Tibial nerve (tissue), 4 donors: ENCODE measurements around the gene MPZL2. TPM values are rescaled to one million over a fixed set of nuclear protein-coding genes. Genes with fewer than 3 reads are reported as not detected.

Experiments used
- DNase-seq, 2 donors: peaks; one replicate each; pipeline ENCODE4 v3.0.0-alpha.2; 2019; ENCODE audit warnings: low spot score in 2 of 2
- H3K27ac ChIP-seq, 4 donors: fragments of 200-600 bp; sonication (generic) in 3 of 4; one replicate each; pipeline ENCODE4 v1.5.1; 2017 to 2019; ENCODE audit warnings: mild to moderate bottlenecking in 1 of 4
- H3K27me3 ChIP-seq, 2 donors: fragments of 200-600 bp; sonication (generic) in 1 of 2; one replicate each; pipeline versions ENCODE4 v1.5.1 to v1.6.0; 2017 to 2019
- H3K36me3 ChIP-seq, 3 donors: fragments of 200-600 bp; sonication (generic); one replicate each; pipeline ENCODE4 v1.5.1; 2018 to 2019
- H3K4me1 ChIP-seq, 4 donors: fragments of 200-600 bp; sonication (generic) in 3 of 4; one replicate each; pipeline ENCODE4 v1.5.1; 2017 to 2019
- H3K4me3 ChIP-seq, 4 donors: fragments of 200-600 bp; sonication (generic) in 3 of 4; one replicate each; pipeline ENCODE4 v1.5.1; 2017 to 2019; ENCODE audit warnings: mild to moderate bottlenecking in 1 of 4, moderate library complexity in 1 of 4
- H3K9me3 ChIP-seq, 4 donors: fragments of 200-600 bp; sonication (generic) in 3 of 4; one replicate each; pipeline ENCODE4 v1.5.1; 2017 to 2019
- EP300 ChIP-seq, 2 donors: sonication (generic); formaldehyde crosslinking; IDR thresholded peaks; one replicate each; pipeline ENCODE4 v1.6.1; 2017; ENCODE audit warnings: antibody characterized with exemption in 2 of 2, mild to moderate bottlenecking in 1 of 2
- POLR2A ChIP-seq, 2 donors: fragments of 450-650 bp; IDR thresholded peaks; one replicate each; pipeline ENCODE4 v1.6.1; 2017; ENCODE audit warnings: antibody characterized with exemption in 2 of 2, mild to moderate bottlenecking in 2 of 2, moderate library complexity in 2 of 2
- WGBS, 2 donors: methylation state at CpG; one replicate each; pipeline ENCODE4 v1.1.5; 2018; 5-methylcytosine and 5-hydroxymethylcytosine counted together
- total RNA-seq, 4 donors: library from RNA; depleted of rRNA; stranded (reverse); fragments of >200 nt; gene quantifications; one replicate each; pipeline ENCODE4 v1.1.0, GENCODE V29; 2016
- TF ChIP-seq, protein P1 (sequence below), 5 experiments: fragments of 200-600 bp in 3 of 5; fragments of 450-650 bp in 2 of 5; sonication (generic) in 3 of 5; IDR thresholded peaks; one replicate each; pipeline ENCODE4 v1.5.1; 2016 to 2019; ENCODE audit warnings: antibody characterized with exemption in 5 of 5, mild to moderate bottlenecking in 3 of 5, moderate library complexity in 2 of 5

MPZL2 gene
- 10 to 100 TPM in 3 of 4 donors, 1 to 10 TPM in 1; 6.7 to 53.7 (median 27.0) TPM for total RNA-seq

DNA sequence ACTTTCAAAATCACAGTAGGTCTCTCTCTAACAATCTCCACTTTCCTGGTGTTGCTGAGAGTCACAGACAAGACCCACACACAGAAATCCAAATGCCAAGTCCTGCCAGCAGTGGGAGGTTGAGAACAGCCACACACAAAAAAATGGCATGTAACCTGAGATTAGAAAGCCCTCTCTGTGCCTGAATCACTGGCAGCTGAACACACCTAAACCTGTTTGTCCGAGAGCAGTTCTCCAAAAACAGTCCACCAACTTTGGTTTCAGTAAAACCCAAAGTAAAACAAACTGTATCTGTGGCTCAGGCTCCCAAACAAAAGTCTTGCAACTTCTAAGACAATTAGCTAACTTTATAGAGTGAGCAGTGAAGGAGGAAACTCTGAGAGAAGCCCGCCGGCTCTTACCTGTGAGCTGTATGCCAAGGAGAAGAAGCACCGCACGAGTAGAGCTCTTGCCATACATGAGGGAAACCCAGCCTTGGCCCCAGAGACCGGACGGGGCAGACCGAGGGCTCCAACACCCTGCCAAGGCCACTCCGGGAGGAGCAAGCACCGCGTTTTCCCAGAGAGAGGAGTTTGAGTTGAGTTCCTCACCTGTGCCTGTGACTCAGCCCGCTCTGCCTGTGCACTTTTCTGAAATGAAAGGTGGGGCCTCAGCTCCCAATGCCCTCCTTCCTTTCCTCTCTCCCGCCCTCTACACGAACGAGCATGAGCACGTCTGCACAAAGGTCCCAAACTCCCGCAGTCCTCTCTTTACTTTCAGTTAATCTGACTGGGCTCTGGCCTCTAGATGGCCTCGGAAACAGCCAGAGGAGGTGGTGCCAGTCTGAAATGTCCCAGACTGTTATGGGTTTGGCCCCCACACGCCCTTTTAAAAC, at the start of gene MPZL2:
MPZL2 (minus strand) TSS at position 603 of the 874 bp plus-strand sequence; CDS start at position 459, 144 bp downstream.
- Histone ChIP-seq H3K27ac (peak within 1 kb of the TSS in 3 of 4 donors; percentile 13 to 61 (median 55)), H3K36me3 (no peaks in the 10 kb centered on the region), H3K9me3 (no peaks in the 10 kb centered on the region), H3K4me1 (peaks cover 0 to 25% (median 4%) of the 10 kb centered on the region in 4 donors), H3K27me3 (peaks cover 0 to 46% of the 10 kb centered on the region in 2 donors), H3K4me3 (peak within 1 kb of the TSS in 3 of 4 donors; percentile 37 to 43 (median 42))
- DNase-seq, result peak in 1 of 2 donors; percentile 6
- TF ChIP-seq EP300 (IDR thresholded peaks at IDR 0.05) (peak in 1 of 2 donors; percentile 20), POLR2A (IDR thresholded peaks at IDR 0.05) (no peak)
- TF ChIP-seq, protein P1, sequence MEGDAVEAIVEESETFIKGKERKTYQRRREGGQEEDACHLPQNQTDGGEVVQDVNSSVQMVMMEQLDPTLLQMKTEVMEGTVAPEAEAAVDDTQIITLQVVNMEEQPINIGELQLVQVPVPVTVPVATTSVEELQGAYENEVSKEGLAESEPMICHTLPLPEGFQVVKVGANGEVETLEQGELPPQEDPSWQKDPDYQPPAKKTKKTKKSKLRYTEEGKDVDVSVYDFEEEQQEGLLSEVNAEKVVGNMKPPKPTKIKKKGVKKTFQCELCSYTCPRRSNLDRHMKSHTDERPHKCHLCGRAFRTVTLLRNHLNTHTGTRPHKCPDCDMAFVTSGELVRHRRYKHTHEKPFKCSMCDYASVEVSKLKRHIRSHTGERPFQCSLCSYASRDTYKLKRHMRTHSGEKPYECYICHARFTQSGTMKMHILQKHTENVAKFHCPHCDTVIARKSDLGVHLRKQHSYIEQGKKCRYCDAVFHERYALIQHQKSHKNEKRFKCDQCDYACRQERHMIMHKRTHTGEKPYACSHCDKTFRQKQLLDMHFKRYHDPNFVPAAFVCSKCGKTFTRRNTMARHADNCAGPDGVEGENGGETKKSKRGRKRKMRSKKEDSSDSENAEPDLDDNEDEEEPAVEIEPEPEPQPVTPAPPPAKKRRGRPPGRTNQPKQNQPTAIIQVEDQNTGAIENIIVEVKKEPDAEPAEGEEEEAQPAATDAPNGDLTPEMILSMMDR (IDR thresholded peaks at IDR 0.05), result no peak
- 8 to 10% methylated on average over 19 of the region's 19 CpGs for WGBS, 2 donors

DNA sequence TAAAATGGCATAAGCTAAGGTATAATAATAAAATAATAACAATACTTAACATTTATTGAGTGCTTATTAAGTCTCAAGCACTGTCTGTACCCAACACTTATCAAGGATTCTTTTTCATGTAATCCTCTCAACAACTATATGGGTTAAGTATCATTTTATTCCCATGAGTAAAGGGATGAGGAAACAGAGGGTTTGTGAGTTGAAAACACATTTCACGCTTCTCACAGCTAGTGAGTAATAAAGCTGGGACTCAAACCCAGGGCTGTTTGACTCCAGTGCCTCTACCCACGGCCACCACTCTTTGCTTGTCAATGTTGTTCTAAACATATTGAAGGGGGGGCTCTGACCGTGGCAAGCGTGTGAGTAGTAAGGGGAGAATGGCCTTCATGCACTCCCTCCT, 49.1 kb upstream of the MPZL2 start:
- peaks cover 0 to 46% of the 10 kb centered on the region in 2 donors for H3K27me3 ChIP-seq
- TF ChIP-seq POLR2A (IDR thresholded peaks at IDR 0.05) (no peak), EP300 (IDR thresholded peaks at IDR 0.05) (no peak)
- TF ChIP-seq, protein P1 (IDR thresholded peaks at IDR 0.05), result no peak

DNA sequence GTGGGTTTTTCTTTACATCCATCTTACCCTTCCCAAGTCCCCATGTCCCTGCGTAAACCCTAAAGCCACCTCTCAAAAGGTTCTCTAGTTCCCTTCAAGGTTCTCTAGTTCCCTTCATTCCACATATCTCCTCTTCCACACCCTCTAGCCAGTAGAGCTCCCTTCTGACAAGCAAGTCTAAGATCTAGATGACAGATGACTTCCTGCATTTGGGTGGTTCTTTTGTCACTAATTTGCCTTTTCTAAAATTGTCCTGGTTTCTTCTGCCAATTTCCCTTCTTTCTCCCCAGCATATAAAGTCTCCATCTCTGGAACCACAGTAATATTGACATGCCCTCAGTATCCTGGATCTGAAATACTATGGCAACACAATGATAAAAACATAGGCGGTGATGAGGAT, 48.2 kb upstream of the MPZL2 start:
- WGBS, 2 donors, result 96 to 99% methylated on average over 2 of the region's 2 CpGs
- DNase-seq, result no peak
- H3K36me3 ChIP-seq, result no peaks in the 10 kb centered on the region
- peaks cover 0 to 22% (median 10%) of the 10 kb centered on the region in 4 donors for H3K4me1 ChIP-seq
- peaks cover 0 to 46% of the 10 kb centered on the region in 2 donors for H3K27me3 ChIP-seq
- H3K4me3 ChIP-seq, result no peak overlapping the region
- no peak for TF ChIP-seq POLR2A (IDR thresholded peaks at IDR 0.05)
- no peak for TF ChIP-seq EP300 (IDR thresholded peaks at IDR 0.05)
- TF ChIP-seq, protein P1 (IDR thresholded peaks at IDR 0.05), result no peak
- no peaks in the 10 kb centered on the region for H3K9me3 ChIP-seq
- H3K27ac ChIP-seq, result no peak overlapping the region

More for the DNA sequence above, 49.1 kb upstream of the MPZL2 start:
- Histone ChIP-seq H3K9me3 (no peaks in the 10 kb centered on the region), H3K36me3 (no peaks in the 10 kb centered on the region), H3K4me3 (no peak overlapping the region), H3K4me1 (peaks cover 0 to 22% (median 10%) of the 10 kb centered on the region in 4 donors), H3K27ac (no peak overlapping the region)
- DNase-seq, result no peak
- WGBS, 2 donors, result 63 to 72% methylated on average over 4 of the region's 4 CpGs

DNA sequence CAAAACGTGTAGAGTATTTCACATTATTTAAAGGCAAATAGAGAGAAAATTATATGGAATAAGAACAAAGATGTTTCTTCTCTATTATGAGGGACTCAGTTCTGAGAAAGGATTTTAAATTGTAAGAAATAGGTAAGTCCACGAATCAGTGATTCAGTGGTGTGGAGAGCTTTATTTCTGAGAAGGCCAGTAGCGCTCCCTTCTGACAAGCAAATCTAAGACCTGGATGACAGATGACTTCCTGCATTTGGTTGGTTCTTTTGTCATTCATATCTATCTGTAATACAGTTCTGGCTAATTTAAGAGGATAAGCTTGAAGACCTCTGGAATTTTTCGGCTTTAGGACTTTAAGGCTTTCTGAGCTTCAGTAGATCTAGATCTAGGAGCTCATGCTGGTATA, 47.4 kb upstream of the MPZL2 start:
- no peaks in the 10 kb centered on the region for H3K36me3 ChIP-seq
- TF ChIP-seq, protein P1 (IDR thresholded peaks at IDR 0.05), result no peak
- TF ChIP-seq POLR2A (IDR thresholded peaks at IDR 0.05) (no peak), EP300 (IDR thresholded peaks at IDR 0.05) (no peak)
- no peak overlapping the region for H3K27ac ChIP-seq
- DNase-seq, result no peak
- no peak overlapping the region for H3K4me3 ChIP-seq
- H3K4me1 ChIP-seq, result peaks cover 0 to 16% (median 8%) of the 10 kb centered on the region in 4 donors
- 73 to 74% methylated on average over 4 of the region's 4 CpGs for WGBS, 2 donors
- H3K9me3 ChIP-seq, result no peaks in the 10 kb centered on the region
- peaks cover 0 to 46% of the 10 kb centered on the region in 2 donors for H3K27me3 ChIP-seq
